NCI-H2107 (cell line): ENCODE measurements around the gene INTS6.

Experiments
- DNase-seq: peaks from one replicate; lab custom pipeline; 2025; lab: John Stamatoyannopoulos, UW

Gene INTS6, protein sequence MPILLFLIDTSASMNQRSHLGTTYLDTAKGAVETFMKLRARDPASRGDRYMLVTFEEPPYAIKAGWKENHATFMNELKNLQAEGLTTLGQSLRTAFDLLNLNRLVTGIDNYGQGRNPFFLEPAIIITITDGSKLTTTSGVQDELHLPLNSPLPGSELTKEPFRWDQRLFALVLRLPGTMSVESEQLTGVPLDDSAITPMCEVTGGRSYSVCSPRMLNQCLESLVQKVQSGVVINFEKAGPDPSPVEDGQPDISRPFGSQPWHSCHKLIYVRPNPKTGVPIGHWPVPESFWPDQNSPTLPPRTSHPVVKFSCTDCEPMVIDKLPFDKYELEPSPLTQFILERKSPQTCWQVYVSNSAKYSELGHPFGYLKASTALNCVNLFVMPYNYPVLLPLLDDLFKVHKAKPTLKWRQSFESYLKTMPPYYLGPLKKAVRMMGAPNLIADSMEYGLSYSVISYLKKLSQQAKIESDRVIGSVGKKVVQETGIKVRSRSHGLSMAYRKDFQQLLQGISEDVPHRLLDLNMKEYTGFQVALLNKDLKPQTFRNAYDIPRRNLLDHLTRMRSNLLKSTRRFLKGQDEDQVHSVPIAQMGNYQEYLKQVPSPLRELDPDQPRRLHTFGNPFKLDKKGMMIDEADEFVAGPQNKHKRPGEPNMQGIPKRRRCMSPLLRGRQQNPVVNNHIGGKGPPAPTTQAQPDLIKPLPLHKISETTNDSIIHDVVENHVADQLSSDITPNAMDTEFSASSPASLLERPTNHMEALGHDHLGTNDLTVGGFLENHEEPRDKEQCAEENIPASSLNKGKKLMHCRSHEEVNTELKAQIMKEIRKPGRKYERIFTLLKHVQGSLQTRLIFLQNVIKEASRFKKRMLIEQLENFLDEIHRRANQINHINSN

DNA sequence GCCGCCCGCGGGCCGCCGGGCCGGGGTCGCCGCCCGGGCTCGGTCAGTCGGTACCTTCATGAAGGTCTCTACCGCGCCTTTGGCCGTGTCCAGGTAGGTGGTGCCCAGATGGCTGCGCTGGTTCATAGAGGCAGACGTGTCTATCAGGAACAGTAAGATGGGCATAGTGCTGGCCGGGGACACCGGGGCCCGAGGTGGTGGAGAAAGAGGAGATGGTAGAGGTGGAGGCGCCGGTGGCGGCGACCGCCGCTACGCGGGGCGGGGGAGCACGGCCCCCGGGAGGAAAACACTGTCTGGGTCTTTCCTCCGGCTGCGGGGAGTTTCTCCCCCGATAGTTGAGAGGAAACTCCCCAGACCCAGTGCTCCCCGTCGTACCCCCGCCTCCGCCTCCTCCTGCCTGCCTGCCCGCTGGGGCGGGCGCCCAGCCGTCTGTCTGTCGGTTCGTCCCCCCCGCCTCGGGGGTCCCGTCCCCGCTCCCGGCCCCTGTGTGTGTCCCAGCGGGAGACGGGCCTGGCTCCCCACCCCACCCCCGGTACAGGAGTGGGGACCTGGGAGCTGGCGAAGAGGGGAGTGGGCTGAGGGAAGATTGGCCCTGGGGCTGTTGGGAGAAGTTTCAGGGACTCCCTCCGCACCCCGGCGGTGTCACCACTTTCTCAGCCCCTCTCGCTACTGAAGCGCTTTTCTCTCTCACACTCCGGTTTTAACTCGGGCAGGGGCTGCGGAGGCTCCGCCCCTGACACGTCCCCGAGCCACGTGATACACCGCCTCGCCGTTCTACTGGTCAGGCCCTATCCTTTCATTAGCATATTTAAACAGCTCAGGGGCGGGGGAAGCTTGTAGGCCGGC is at the start of gene INTS6:
Gene INTS6, minus strand, starts transcription at position 676 of the 846 bp plus-strand sequence. Its CDS starts 511 bp downstream, at position 165.
- peak; percentile 96 for DNase-seq

DNA sequence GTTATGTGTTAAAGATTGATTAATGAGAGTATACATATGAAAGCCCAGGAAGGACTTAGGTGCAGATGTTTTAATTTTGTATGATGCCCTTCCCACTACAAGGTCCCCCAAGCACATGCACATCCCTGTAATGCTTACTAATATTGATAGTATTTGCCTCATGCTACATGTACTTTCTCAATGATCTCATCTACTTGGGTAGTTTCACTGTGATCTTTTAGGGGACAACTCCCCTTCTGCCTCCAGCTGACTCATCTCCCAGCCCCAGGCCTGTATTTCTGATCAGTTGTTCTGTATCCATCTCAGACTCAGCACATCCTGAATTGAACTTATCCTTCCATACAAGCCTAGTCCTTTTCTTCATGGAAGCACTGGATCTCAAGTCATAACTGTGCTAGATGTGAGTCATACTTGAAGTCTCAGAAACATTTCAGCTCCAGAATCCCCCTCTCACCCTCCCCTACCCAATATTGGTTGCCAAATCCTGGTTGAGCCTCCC is 49.4 kb upstream of the INTS6 start:
- DNase-seq, result no peak

DNA sequence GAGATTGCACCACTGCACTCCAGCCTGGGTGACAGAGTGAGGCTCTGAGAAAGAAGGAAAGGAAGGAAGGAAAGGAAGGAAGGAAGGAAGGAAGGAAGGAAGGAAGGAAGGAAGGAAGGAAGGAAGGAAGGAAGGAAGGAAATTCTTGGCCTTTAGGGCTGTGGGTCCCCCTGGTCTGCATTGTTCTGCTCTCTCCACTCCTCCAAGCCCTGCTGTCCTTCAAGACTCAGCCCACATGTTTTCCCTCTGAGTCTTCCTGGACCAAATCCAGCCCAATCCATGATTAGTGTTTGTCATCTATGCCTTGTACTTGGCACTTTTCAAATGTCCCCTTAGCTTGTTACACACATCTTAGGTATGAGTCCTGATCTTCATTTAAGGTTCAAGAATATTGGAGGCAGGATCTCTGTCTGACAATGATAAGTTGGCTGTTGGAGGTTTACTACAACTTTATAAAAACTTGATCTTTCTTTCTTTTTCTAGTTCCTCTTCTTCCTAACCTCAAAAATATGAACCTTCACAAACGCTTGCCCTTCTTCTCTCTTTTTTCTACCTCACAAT is 48.8 kb upstream of the INTS6 start:
- DNase-seq, result no peak

DNA sequence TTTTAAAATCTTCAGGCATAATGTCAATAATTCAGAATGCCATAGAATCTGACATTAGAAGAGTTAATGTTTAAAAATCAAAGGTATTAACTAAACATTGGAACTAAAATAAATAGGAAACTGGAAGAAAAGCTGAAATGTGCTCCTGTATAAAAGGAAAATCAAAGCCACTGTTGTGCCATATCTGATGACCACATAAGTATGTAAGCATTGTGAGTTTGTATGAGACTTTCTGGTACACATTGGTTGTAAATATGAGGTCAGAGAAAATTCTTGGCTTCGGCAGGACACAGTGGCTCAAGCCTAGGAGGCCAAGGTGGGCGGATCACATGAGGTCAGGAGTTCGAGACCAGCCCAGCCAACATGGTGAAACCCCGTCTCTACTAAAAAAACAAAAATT is 48.3 kb upstream of the INTS6 start:
- DNase-seq, result no peak

DNA sequence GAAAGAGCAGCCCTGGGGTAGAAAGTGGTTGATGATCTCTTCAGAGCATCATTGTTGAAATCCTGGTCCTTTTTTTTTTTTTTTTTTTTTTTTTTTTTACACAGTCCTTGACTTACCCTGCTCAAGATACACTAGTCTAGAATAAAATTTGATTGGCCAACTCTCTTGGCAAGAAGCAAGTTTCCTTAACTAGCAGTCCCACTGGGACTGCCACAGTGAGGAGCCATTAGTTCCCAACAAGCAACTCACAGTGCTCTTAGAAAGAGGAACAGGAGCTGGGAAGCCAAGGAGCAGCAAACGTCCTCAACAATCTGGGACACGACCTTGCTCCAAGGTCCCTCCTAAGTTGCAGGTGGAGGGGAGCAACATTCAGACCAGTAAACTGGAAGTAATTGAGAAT is 47.9 kb upstream of the INTS6 start:
- no peak for DNase-seq

DNA sequence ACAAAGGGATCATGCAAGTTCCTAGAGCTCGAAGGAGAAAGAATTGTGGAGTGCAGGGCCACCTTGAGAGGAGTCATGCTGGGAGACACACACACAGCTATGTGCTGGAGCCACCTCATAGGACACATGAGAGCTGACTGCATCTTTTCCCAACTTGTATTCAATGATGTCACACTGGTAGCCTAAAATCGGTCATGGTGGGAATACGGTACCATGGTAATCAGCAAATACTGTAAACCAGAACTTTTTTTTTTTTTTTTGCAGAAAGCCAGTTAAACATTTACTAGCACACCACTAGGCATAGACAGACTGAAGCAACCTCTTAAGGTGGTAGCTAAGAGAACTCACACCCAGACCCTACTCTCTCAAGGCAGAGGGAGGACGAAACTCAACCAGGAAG is 47.0 kb upstream of the INTS6 start:
- DNase-seq, result no peak

DNA sequence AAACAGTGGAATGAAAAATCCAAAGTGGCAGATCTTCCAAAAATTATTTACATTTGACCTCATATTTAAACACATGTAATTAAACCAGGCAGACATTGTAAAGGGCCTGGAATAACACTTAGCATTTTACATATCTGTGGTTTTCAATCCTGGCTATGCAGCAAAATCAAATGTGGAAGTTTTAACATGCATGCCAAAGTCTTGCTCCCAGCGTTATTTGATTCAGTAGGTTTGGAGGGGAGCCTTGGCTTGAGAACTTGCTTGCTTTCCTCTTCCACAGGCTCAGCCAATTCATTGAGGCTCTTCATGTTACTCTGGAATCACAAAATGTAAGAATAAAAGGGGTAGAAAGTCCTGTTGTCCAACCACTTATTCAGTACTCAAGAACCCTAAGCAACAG is 42.5 kb upstream of the INTS6 start:
- DNase-seq, result no peak

DNA sequence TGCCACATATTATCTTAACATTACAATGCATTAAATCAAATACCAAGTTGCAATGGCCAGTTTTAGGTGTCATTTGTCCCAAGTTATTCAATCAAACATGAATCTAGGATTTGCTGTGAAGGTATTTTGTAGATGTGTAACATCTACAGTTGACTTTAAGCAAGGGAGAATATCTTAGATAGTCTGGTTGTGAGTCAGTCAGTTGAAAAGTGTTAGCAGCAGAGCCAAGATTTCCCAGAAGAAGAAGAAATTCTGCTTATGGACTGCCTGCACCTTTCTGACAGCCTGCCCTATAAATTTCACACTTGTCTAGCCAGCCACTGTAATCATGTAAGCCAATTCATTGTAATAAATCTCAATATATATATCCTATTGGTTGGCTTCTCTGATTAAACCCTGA is 41.3 kb upstream of the INTS6 start:
- no peak for DNase-seq

DNA sequence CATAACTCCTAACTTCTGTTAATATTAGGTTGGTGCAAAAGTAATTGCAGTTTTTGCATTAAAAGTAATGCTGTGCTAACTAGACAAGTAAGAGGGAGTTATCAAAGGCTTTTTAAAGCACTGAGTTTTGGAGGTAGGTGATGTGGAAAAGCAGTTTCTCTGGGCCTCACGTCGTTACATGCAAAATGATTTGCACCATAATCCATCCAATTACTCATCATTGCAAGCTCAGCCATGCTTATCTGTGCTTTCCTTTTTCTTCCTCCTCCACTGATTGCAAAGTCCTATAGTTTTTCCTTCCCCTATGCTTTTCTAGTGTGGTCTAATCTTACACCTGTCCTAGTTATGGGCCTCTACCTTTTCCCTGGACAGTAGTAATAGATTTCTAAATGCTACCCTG is 35.4 kb upstream of the INTS6 start:
- no peak for DNase-seq

DNA sequence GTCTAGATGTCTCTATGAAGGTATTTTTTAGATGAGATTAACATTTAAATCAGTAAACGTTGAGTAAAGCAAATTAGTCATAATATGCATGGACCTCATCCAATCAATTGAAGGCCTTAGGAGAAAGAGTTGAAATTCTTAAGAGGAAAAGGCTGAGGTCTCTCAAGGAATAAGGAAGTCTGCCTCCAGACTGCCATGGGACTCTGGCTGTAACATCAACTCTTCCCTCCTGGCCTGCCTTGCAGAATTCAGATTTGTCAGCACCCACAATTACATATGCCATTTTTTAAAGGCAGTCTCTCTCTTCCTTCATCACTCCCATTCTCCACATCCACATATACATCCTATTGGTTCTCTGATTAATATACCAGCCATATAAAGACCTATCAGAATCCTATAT is 28.8 kb upstream of the INTS6 start:
- no peak for DNase-seq

DNA sequence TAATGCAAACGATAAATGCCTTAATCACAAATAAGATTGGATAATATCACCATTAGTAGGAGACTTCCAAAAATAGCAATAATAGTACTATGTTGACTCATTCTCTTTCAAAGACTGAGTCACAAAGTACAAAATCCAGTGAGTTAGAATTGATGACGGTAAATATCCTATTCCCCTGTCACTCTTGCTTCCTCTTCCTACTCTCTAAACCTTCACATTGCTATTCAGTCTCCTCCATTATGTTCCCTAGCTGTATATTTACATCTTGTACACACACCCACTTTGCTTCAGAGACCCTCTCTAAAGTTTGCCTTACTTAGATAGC is 26.3 kb upstream of the INTS6 start:
- no peak for DNase-seq

DNA sequence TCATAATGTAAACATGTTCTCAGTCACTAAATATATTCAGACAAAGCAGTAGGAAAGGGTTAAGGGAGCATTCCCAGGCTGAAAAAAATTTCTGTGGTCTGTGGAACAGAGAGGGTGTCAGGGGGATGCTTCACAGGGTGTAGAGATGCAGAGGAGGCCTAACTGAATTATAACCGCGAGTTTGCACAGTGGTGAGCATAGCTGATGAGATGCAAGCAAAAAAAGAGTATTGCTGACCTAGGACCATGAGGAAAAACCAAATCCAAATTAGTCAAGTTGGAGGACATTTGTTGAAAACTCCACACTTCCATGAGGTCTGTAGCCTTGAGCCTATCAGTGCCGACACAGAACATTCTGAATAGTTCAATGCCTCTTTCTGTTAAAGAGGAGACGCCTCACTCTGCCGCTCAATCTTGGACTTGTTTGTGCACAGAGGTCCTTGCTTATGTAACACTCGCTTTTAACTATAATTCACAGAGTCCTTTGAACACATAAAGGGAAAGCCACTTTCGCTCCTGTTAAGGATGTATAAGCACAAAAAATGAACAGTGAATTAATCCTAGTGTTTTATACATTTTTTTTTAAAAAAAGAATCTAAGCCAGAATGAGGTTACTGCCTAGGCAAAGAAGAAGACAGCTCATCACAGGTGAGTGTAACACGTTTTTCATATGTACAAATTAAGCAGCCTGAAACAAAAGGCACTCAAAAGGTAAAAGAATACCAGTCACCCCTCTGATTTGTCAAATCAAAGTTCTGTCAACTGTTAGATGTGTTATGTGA is 25.8 kb upstream of the INTS6 start:
- DNase-seq, result no peak

DNA sequence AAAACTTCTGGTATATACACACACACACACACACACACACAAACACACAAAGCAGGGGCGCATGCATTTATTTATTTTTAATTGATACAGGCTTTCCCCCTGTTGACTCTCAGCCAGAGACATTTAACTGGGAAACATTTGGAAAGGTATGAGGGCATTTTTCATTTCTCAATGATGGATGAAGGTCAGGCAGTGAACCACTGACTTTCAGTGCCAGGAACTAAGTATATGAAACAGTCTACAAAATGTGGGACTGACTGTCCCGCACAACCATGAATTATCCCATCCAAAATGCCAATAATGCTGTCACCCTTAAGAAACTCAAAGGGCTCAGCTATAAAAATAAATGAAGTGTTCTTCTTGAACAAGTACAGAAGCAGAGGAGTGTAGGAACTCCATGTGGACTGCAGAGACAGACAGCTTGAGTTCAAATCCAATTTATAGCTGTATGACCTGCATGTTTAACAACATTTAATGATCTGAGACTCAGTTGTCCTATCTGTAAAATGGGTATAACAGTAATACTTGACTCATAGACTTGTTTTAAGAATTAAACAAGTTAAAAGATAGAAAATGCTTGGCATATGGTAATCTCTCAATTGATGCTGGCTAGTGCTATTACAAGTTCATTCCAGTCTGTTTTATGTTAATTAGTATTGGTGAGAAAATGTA is 25.0 kb upstream of the INTS6 start:
- DNase-seq, result no peak

DNA sequence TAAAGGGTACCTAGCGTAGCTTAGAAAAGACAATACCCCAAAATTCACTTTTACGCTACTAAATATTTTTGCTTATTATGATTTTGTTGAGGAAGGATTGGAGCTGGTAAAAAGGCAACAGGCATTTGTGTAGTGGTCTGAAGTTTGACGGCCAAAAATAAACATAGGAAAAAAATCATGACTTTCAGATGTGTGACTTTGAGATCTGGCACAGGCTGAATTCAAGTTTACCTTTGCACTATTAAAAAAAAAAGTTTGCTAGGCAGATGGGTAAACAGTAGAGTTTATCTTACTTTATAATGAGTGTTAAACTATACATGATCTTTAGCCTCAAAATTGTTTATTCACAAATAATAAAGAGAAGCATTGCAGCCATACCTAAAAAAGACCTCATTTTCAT is 24.3 kb upstream of the INTS6 start:
- no peak for DNase-seq

DNA sequence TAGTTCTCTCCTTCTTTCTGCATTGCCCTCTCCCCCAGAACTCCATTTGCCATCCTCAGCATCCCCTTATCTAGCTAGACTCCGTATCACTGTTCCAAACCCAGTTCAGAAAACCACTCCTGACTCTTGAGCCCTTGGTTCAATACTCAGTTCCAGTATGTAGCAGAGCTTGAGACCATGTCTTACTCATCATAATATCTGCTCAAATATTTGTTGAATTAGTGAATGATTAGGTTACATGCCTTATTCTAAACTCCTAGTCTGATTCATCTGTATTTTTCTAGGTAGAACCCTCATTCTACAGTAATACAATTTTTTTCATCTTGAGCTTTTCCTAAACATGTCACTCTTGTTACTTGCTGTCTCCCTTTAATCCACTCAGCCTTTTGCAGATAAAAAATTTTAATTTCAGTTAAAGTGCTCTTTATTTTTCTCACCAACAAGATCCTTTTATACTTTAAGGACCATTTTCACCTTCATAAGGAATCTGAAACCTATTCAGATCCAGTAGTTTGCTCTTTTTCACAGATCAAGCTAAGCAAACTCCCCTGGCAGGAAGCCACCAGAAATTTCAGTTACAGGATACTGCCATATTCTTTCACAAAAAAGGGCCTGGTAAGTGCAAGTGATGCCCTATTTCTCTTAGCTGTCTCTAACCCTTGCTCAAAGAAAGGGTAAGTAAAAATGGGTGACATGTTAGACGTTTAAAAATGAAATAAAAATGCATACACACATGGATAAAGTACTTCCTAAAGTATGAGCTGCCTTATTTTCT is 23.1 kb upstream of the INTS6 start:
- no peak for DNase-seq

DNA sequence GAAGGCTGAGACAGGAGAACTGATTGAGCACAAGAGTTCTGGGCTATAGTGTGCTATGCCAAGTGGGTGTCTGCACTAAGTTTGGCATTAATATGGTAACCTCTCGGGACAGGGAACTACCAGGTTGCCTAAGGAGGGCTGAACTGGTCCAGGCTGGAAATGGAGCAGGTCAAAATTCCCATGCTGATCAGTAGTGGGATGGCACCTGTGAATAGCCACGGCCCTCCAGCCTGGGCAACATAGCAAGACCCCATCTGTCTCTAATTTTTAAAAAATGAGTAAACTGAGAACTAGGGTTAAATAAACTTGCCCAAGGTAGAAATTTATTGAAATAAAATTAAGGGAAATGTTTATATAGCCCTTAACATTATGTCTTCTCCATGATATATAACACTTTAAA is 17.0 kb upstream of the INTS6 start:
- no peak for DNase-seq

DNA sequence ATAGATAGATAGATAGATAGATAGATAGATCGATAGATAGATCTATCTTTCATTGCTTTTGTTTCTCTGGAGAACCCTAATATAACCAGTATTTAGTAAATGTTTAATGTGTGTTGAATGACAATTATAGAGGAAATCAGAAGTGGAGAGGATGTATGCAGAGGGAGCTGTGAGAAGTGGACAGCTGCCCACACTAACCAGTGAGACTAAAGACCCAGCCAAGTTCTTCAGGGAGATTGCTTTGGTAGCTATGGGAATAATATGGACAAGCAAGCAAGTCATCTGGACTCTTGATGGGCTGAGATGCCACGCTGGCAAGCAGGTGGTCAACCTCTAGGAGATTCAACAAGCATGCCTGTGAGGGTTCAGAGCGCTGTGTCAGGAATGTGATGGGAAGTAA is 14.9 kb upstream of the INTS6 start:
- no peak for DNase-seq

DNA sequence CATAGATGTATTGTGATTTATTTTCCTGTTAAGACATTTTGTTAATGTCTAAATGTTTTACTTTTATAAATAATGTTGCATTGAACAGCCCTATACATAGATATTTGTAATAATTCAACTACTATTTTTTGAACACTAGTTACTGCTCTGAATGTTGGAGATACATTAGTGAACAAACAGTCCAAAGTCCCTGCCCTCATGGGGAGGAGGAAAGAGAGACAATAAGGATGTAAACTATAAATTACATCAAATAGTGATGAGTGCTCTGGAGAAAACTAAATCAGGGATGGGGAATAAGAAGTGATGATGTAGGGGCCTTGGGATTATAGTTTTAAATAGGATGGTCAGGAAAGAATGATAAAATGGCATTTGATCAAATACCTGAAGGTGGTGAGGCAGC is 12.3 kb upstream of the INTS6 start:
- DNase-seq, result no peak

DNA sequence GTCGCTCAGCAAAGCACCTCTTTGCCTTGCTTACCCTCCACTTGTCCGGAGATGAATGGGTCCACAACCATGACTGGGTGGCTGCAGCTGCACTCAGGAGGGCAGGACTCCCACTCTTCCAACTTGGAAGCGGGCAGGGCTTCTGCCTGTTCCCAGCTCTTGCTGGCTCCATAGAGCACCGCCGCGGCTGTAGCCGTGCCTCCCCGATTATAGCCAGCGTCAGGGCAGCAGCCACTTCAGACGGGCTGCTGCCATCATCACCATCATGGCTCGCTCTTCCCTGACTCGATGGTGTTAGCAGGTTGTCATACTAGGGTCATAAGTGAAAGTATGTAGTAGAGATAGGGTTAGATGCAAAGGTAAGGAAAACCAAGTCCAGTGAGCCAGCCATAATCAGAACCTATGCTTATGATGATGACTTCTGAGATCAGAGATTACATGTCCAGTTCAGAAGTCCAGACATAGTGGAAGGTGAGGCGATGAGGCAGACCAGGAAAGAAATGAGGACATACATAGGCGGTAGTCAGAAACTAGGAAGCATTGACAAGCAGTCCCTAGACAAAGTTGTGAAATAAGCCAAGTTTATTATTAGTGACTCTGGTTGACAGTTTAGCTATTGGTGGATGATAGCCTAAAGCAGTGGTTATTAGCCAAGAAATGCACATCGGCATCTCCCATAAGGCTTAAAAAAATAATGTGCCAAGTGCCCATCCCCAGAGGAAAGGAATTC is 4.4 kb upstream of the INTS6 start:
- DNase-seq, result no peak
